ENCODE results near the gene SLC22A16. TPM values are rescaled to one million over a fixed set of nuclear protein-coding genes. Genes with fewer than 3 reads are reported as not detected.
"Not testable (repeated sequence)": the region's sequence is repeated elsewhere in the genome, so short reads cannot be mapped to it uniquely, and the experiment has no call there.

The SLC22A16 gene
- total and polyA plus RNA-seq, 2 experiments from 2014 or later = not detected

DNA sequence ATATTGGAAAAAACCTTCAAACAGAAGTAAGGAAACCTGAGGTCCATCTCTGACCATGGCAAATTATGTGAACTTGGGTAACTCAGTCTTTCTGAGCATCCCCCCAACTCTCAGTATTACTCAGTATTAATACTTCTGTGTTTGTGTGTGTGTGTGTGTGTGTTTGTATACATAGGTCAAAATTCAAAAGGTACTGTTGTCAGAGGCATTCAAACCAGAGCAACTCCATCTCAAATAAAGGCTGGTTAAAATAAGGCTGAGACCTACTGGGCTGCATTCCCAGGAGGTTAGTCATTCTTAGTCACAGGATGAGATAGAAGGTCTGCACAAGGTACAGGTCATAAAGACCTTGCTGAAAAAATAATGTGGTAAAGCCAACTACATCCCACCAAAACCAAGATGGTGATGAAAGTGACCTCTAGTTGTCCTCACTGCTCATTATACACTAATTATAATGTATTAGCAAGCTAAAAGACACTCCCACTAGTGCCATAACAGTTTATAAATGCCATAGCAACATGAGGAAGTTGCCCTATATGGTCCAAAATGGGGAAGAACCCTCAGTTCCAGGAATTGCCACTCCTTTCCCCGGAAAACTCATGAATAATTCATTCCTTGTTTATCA, 33.3 kb upstream of the SLC22A16 start:
- H3K9me3 ChIP-seq (ENCODE audit: low read depth) = no peaks in the 10 kb centered on the region
- no peaks in the 10 kb centered on the region for H4K20me1 ChIP-seq (ENCODE audit: insufficient read depth)
- no peak overlapping the region for H3K4me3 ChIP-seq
- H2AFZ ChIP-seq = no peak overlapping the region
- DNase-seq = peak; percentile 71
- H3K4me2 ChIP-seq (ENCODE audit: unreplicated experiment) = peak overlapping the region; percentile 24
- H3K9me2 ChIP-seq (ENCODE audit: insufficient read depth) = no peaks in the 10 kb centered on the region
- H3K27ac ChIP-seq = no peak overlapping the region
- WGBS, 2 experiments (ENCODE audit: low coverage in 1 of 2, low lambda C conversion rate in 2 of 2, missing lambda C conversion rate in 2 of 2) = 47 to 56% methylated on average over 1 of the region's 1 CpG
- peaks cover 54% of the 10 kb centered on the region for H3K27me3 ChIP-seq (replicated peaks; ENCODE audit: insufficient read depth)
- in situ Hi-C loops (cut with MboI) = loop anchor here (25.0 kb wide), 1 partner anchor 703 kb away; no protein-coding TSS in a partner anchor
- H3K4me1 ChIP-seq (ENCODE audit: insufficient read depth) = peaks cover 16% of the 10 kb centered on the region
- H3K79me2 ChIP-seq (ENCODE audit: insufficient read depth) = no peaks in the 10 kb centered on the region
- peak; percentile 91 for TF ChIP-seq EZH2phosphoT487 (IDR thresholded peaks at IDR 0.05; ENCODE audit: insufficient read depth, low read depth)
- no peak for TF ChIP-seq EZH2 (IDR thresholded peaks at IDR 0.05; ENCODE audit: insufficient read depth, poor library complexity, severe bottlenecking)
- no peak overlapping the region for H3K9ac ChIP-seq
- H3K36me3 ChIP-seq (ENCODE audit: low read depth) = no peaks in the 10 kb centered on the region
- peaks cover 15% of the 10 kb centered on the region for H3F3A ChIP-seq (ENCODE audit: insufficient read depth)

DNA sequence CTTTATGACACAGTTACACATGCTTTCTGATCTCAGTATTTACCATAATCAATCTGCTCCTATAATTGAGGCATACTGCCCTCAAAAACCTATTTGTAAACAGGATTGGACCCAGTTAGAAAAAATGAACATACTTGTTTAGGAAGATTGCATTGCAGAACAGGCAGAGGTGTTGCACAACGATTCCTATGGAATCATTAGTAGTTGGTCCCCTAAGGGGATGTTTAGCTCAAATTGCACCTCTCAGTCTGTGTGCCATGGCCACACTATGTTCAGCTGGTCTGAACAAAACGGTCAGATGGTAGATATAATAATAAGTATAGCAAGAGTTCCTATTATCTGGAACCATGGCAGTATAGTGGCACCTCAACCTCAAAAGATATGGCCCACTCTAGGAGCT, 28.5 kb upstream of the SLC22A16 start:
- WGBS, 2 experiments (ENCODE audit: low coverage in 1 of 2, low lambda C conversion rate in 2 of 2, missing lambda C conversion rate in 2 of 2) = 43 to 52% methylated on average over 2 of the region's 2 CpGs
- H3K36me3 ChIP-seq (ENCODE audit: low read depth); H3K27ac ChIP-seq; H3K4me2 ChIP-seq (ENCODE audit: unreplicated experiment); H3K9me2 ChIP-seq (ENCODE audit: insufficient read depth); H3K79me2 ChIP-seq (ENCODE audit: insufficient read depth); H3K9me3 ChIP-seq (ENCODE audit: low read depth); H3K9ac ChIP-seq; H3K4me3 ChIP-seq; H4K20me1 ChIP-seq (ENCODE audit: insufficient read depth); H3F3A ChIP-seq (ENCODE audit: insufficient read depth); DNase-seq; H3K4me1 ChIP-seq (ENCODE audit: insufficient read depth); H2AFZ ChIP-seq: not testable (repeated sequence)
- H3K27me3 ChIP-seq (replicated peaks; ENCODE audit: insufficient read depth) = peaks cover 56% of the 10 kb centered on the region
- in situ Hi-C loops (cut with MboI) = loop anchor here (25.0 kb wide), 1 partner anchor 707 kb away; no protein-coding TSS in a partner anchor

DNA sequence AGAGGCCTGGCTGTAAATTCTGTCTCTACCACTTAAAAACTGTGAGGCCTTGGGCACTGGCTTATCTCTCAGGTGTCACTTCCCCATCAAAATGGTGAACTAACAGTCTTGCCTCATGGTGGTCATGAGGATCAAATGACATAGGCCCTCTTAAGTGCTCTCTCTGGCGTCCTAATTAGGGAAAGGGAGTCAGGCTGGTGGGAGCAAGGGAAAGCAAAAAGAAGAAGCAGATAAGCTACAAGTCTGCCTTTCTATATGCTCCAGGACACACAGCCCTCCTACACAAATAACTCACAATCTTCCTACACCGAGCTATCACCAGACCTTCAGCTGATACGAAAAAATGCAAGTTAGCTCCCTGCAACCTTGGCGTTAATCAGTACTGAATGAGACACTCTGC, 19.5 kb upstream of the SLC22A16 start:
- Histone ChIP-seq H3K79me2 (ENCODE audit: insufficient read depth) (no peaks in the 10 kb centered on the region), H3K9me3 (ENCODE audit: low read depth) (no peaks in the 10 kb centered on the region), H3K27ac (no peak overlapping the region), H3K4me2 (ENCODE audit: unreplicated experiment) (no peak overlapping the region), H3K9ac (no peak overlapping the region), H3K27me3 (replicated peaks; ENCODE audit: insufficient read depth) (peaks cover 42% of the 10 kb centered on the region), H3F3A (ENCODE audit: insufficient read depth) (no peaks in the 10 kb centered on the region), H3K4me3 (no peak overlapping the region), H3K36me3 (ENCODE audit: low read depth) (no peaks in the 10 kb centered on the region), H4K20me1 (ENCODE audit: insufficient read depth) (no peaks in the 10 kb centered on the region), H3K4me1 (ENCODE audit: insufficient read depth) (peaks cover 10% of the 10 kb centered on the region; the same call in 1 of the 2 replicates), H3K9me2 (ENCODE audit: insufficient read depth) (no peaks in the 10 kb centered on the region), H2AFZ (no peak overlapping the region)
- WGBS, 2 experiments (ENCODE audit: low coverage in 1 of 2, low lambda C conversion rate in 2 of 2, missing lambda C conversion rate in 2 of 2) = 78 to 83% methylated on average over 4 of the region's 4 CpGs
- no peak for TF ChIP-seq EZH2 (IDR thresholded peaks at IDR 0.05; ENCODE audit: insufficient read depth, poor library complexity, severe bottlenecking)
- TF ChIP-seq EZH2phosphoT487 (IDR thresholded peaks at IDR 0.05; ENCODE audit: insufficient read depth, low read depth) = no peak
- DNase-seq = no peak
- in situ Hi-C loops (cut with MboI) = no loop called here

DNA sequence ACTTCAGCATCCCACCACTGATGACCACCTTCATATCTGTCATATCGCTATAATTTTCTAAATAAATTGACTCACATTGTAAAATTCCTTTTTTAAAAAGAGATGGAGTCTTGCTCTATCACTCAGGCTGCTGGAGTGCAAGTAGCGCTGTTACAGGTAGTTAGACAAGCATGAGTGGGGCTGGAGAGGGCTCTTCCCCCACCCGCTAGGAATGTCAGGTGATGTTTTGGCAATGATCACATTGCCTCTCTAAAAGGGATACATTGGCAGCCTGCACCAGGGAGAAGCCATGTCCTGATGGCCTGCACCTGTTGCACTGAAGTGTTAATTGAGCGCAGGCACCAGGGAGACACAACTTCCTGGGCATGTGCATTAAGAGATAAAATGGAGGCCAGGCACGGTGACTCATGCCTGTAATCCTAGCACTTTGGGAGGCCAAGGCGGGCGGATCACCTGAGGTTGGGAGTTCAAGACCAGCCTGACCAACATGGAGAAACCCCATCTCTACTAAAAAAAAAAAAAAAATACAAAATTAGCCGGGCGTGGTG, 16.9 kb upstream of the SLC22A16 start:
- in situ Hi-C loops (cut with MboI) = no loop called here
- H3K9me3 ChIP-seq (ENCODE audit: low read depth) = no peaks in the 10 kb centered on the region
- H3K79me2 ChIP-seq (ENCODE audit: insufficient read depth) = no peaks in the 10 kb centered on the region
- H3F3A ChIP-seq (ENCODE audit: insufficient read depth) = no peaks in the 10 kb centered on the region
- peaks cover 10% of the 10 kb centered on the region; the same call in 1 of the 2 replicates for H3K4me1 ChIP-seq (ENCODE audit: insufficient read depth)
- no peaks in the 10 kb centered on the region for H4K20me1 ChIP-seq (ENCODE audit: insufficient read depth)
- no peaks in the 10 kb centered on the region for H3K36me3 ChIP-seq (ENCODE audit: low read depth)
- no peak overlapping the region for H3K9ac ChIP-seq
- WGBS, 2 experiments (ENCODE audit: low coverage in 1 of 2, low lambda C conversion rate in 2 of 2, missing lambda C conversion rate in 2 of 2) = 83 to 84% methylated on average over 9 of the region's 9 CpGs
- no peaks in the 10 kb centered on the region for H3K9me2 ChIP-seq (ENCODE audit: insufficient read depth)
- no peak overlapping the region for H3K4me2 ChIP-seq (ENCODE audit: unreplicated experiment)
- H2AFZ ChIP-seq = no peak overlapping the region
- peaks cover 41% of the 10 kb centered on the region for H3K27me3 ChIP-seq (replicated peaks; ENCODE audit: insufficient read depth)
- H3K4me3 ChIP-seq = no peak overlapping the region
- H3K27ac ChIP-seq = no peak overlapping the region
- no peak for DNase-seq
- TF ChIP-seq EZH2 (IDR thresholded peaks at IDR 0.05; ENCODE audit: insufficient read depth, poor library complexity, severe bottlenecking) = no peak
- no peak for TF ChIP-seq EZH2phosphoT487 (IDR thresholded peaks at IDR 0.05; ENCODE audit: insufficient read depth, low read depth)
